Activated CD4-positive, alpha-beta T cell treated with anti-CD3 and anti-CD28 coated beads, Interleukin-2, amount 50 U/mL, for 16 hours (primary cell): Measurements from ENCODE around the gene WDR37.
"Not testable (repeated sequence)": the region's sequence is repeated elsewhere in the genome, so short reads cannot be mapped to it uniquely, and the experiment has no call there.

Source experiments
- DNase-seq: peaks from one replicate; pipeline ENCODE4 v3.0.0-alpha.2; 2020

WDR37 gene, protein sequence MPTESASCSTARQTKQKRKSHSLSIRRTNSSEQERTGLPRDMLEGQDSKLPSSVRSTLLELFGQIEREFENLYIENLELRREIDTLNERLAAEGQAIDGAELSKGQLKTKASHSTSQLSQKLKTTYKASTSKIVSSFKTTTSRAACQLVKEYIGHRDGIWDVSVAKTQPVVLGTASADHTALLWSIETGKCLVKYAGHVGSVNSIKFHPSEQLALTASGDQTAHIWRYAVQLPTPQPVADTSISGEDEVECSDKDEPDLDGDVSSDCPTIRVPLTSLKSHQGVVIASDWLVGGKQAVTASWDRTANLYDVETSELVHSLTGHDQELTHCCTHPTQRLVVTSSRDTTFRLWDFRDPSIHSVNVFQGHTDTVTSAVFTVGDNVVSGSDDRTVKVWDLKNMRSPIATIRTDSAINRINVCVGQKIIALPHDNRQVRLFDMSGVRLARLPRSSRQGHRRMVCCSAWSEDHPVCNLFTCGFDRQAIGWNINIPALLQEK

GRCh38 chr10:1056326-1057105 is at the start of gene WDR37:
TSS of gene WDR37 (plus strand) at chr10:1056385. CDS start at chr10:1072156, 15,771 bp downstream.
- DNase-seq, result peak; percentile 88

DNA sequence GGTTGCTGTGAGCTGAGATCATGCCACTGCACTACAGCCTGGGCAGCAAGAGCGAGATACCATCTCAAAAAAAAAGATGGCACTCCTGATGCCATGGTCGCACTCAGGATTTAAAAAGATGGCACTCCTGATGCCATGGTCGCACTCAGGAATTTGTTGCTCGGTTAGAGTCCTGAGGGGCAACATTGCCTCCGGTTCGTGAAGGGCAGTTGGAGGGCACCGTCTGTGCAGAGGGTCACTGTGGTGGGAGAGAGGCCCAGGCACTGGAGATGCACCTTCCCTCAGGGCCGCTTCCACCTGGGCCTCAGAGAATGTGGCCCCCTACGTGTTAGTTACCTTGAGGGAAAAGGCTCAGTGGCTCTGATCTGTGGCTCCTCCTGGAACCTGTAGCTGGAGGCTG is 49.6 kb upstream of the WDR37 start:
- DNase-seq, result no peak

DNA sequence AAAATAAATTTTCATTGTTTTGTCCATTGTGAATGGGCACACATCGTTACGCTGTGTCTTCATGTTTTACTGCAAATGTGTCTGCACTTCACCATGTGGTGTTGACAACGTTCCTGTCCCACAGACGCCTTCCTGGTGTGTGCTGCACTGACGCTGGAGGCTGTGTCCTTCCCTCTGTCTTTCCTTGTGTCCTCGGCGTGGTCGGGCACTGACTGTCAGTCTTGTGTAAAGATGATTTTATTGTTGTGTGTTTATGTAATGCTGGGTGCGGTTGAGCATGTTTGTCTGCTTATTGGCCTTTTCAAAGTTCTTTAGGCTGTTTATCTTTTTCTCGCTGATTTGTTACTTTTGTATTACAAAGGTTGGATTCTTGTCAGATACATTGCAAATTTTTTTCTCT is 48.6 kb upstream of the WDR37 start:
- no peak for DNase-seq

GRCh38 chr10:1009071-1009494 is 47.1 kb upstream of the WDR37 start:
- no peak for DNase-seq

DNA sequence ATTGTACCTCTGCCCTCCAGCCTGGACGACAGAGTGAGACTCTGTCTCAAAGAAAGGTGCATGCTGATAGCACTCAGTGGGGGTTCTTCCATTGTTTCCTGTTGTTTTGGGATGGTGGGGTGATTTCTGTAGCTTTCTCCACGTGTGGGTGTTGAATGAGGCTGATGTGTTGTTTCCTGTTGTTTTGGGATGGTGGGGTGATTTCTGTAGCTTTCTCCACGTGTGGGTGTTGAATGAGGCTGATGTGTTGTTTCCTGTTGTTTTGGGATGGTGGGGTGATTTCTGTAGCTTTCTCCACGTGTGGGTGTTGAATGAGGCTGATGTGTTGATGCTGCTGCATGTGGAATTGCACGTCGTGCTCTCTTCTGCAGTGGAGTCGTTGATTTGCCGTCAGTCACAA is 46.2 kb upstream of the WDR37 start:
- DNase-seq, result not testable (repeated sequence)

DNA sequence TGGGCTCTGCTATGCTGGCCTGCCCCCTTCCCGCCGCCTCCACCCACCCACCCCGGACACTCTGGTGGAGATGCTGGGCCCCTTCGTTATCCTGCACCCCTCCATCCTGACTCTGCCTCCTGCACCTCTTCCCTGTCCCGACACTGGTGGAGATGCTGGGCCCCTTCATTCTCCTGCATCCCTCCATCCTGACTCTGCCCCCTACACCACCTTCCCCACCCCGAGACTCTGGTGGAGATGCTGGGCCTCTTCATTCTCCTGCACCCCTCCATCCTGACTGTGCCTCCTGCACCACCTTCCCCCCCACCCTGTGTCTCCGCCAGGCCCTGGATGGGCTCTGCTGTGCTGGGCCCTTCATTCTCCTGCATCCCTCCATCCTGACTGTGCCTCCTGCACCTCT is 45.5 kb upstream of the WDR37 start:
- no peak for DNase-seq

- DNase-seq, result no peak
These were observed 44.5 kb upstream of the WDR37 start for GRCh38 chr10:1011696-1012095.

GRCh38 chr10:1015688-1016087 is 40.5 kb upstream of the WDR37 start:
- DNase-seq, result no peak

DNA sequence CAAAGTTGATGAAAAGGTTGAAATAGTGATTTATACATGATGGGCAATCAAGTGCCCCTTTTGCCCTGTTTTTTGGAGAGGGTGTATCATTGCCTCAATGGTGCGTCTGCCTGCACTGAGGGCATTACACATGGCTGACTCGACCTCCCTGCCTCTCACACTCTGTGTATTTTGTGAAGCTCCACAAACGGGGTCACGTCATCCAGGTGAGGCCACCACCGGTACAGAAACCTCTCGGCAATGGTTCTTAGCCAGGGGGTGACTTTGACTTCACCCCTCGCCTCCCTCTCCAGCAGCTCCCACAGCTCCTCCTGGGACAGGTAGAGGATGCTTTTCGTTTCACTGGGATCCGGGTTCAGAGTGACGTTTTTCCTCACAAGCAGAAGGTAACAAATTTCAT is 36.8 kb upstream of the WDR37 start:
- DNase-seq, result no peak

DNA sequence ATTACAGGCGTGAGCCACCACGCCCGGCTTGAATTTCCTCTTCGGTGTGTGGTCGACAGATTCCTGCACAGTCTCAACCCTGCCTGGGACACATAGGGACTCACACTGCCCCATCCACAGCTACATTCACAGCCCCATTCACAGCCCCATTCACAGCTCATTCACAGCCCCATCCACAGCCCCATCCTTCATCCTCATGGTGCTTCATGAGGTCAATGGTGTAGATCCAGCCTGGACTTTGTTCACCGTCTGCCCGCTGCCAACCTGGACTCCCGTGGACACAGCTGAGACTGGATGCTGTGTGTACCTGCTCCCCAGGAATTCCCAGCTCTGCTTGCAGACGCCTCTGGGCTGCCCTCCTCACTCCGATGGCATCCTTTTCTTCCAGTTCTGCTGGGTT is 35.7 kb upstream of the WDR37 start:
- DNase-seq, result no peak

GRCh38 chr10:1020958-1021357 is 35.2 kb upstream of the WDR37 start:
- DNase-seq, result no peak

DNA sequence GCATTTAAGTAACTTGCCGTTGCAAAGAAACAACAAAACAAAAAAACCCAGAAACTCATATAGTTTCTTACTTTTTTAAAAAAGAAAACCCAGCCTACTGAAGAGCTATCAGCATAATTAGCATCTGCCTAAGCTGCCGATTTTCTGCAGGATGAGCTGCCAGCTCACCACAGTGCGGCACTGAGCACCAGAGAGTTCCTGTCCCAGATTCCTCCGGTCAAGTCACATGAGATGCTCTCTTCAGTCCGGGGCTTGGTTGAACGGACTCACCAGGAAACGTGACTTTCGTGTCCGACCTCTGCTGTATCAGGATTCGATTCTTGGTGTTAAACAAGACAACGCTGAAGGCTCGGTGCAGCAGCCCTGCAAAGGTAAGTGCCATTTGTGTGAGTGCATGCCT is 33.8 kb upstream of the WDR37 start:
- DNase-seq, result no peak

GRCh38 chr10:1024103-1024502 is 32.1 kb upstream of the WDR37 start:
- no peak for DNase-seq

GRCh38 chr10:1025683-1026082 is 30.5 kb upstream of the WDR37 start, which contains the start of gene IDI2:
TSS of gene IDI2 (minus strand) at chr10:1025859. CDS start at chr10:1024723, 1,136 bp downstream.
- DNase-seq, result no peak

GRCh38 chr10:1026578-1026977 is 29.6 kb upstream of the WDR37 start:
- no peak for DNase-seq

DNA sequence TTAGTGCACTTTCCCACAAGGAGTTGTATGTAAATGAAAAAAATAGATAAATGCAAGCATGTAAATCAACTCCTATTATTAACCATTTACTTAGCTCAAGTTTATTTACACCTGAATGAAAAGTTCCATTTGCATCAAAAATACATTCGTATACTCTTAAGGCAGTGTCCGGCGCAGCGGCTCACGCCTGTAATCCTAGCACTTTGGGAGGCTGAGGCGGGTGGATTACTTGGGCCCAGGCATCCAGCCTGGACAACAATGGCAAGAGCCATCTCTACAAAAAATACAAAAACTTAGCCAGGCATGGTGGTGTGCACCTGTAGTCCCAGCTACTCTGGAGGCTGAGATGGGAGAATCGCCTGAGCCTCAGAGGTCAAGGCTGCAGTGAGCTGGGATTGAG is 26.3 kb upstream of the WDR37 start:
- no peak for DNase-seq

- DNase-seq, result no peak
These were observed 22.6 kb upstream of the WDR37 start for GRCh38 chr10:1033601-1034000.

DNA sequence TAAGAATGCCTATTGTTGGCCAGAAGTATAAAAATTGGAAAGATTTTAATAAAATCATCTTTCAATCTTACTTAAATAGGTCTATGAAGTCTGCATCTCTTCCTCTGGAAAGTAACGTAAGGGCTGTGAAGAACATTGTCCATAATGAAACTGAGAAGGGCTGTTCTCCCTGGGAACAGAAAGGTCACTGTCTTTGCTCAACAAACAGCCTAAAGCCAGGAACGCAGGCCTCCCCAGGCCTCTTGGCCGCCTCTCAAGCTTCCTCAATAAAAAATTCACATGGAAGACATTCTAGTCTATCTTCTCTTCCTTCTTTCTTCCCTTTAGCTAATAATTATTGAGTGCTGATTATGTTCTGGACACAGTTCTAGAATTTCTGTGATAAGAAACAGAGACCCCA is 21.4 kb upstream of the WDR37 start:
- no peak for DNase-seq

DNA sequence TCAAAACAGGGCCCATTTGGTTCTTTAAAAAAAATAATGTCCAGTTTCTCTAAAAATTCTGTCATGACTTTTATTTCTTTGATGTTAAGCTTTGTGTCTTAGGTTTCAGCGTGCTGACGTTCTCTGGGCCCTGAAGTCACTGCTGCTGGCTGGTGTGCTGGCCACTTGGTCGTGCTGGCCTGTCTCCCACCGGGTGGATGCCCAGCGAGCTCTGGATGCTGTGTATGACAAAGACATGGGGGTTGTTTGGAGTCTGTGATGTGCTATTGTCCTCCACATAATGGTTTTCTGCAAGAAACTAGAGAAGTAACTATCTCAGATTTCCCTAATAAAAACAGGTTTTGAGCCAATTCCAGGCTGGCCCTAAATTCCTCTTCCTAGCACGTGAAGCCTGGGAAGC is 21.0 kb upstream of the WDR37 start:
- no peak for DNase-seq

GRCh38 chr10:1036341-1036791 is 19.8 kb upstream of the WDR37 start:
- peak; percentile 55 for DNase-seq

DNA sequence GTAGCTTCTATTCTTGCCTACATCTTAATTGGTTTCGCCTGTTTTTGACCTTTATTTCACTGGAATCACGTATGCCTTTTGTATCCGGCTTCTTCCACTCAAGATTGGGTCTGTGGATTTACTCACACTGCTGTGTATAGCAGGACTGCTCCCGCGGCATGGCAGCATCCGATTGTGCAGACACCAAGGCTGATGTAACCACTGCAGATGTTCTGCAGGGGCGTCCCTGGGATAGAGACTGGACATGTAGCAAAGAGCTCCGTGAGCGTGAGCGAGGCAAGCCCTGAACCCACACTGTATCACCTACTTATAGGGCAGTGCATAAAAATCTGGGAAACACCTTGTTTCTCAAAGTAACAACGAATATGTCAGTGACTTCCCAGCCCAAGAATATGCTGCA is 19.1 kb upstream of the WDR37 start:
- no peak for DNase-seq

- not testable (repeated sequence) for DNase-seq
These were observed 17.4 kb upstream of the WDR37 start for GRCh38 chr10:1038769-1039168.

- no peak for DNase-seq
These were observed 16.1 kb upstream of the WDR37 start for GRCh38 chr10:1040133-1040532.

- DNase-seq, result no peak
These were observed 14.7 kb upstream of the WDR37 start for GRCh38 chr10:1041514-1041913.
